KMS-11 (cell line): ENCODE measurements around the gene RABGAP1.

Source experiments
- H2AFZ ChIP-seq: fragments of 200-600 bp; sonication (generic); 2 replicates; pipeline ENCODE4 v1.6.1; 2016; ENCODE audit warnings: antibody characterized with exemption, mixed run types, low read depth
- H3K27ac ChIP-seq: fragments of 200-600 bp; sonication (generic); 2 replicates; pipeline ENCODE4 v1.6.1; 2016; ENCODE audit warnings: mild to moderate bottlenecking, mixed run types
- H3K27me3 ChIP-seq: fragments of 200-600 bp; sonication (generic); 2 replicates; pipeline ENCODE4 v1.6.1; 2017; ENCODE audit warnings: mild to moderate bottlenecking, low read depth, mixed run types, moderate library complexity; ENCODE audit not compliant: insufficient read depth
- H3K36me3 ChIP-seq: fragments of 200-600 bp; sonication (generic); 2 replicates; pipeline ENCODE4 v1.6.1; 2017; ENCODE audit warnings: mild to moderate bottlenecking, mixed run types; ENCODE audit not compliant: insufficient read depth
- H3K4me1 ChIP-seq: fragments of 200-600 bp; sonication (generic); 2 replicates; pipeline ENCODE4 v1.6.1; 2016; ENCODE audit warnings: mild to moderate bottlenecking, low read depth, mixed run types; ENCODE audit not compliant: poor library complexity, severe bottlenecking
- H3K4me2 ChIP-seq: fragments of 200-600 bp; sonication (generic); 2 replicates; pipeline ENCODE4 v1.7.0; 2016; ENCODE audit warnings: mild to moderate bottlenecking, mixed run types
- H3K4me3 ChIP-seq: fragments of 200-600 bp; sonication (generic); IDR thresholded peaks from 2 replicates; pipeline ENCODE4 v1.6.1; 2017; ENCODE audit warnings: low read depth, low read length, mixed read lengths; ENCODE audit not compliant: insufficient read depth
- H3K79me2 ChIP-seq: fragments of 200-600 bp; sonication (generic); 2 replicates; pipeline ENCODE4 v1.6.1; 2016; ENCODE audit warnings: low read depth, mixed run types; ENCODE audit not compliant: insufficient read depth
- H3K9ac ChIP-seq: fragments of 200-600 bp; sonication (generic); 2 replicates; pipeline ENCODE4 v1.6.1; 2016; ENCODE audit warnings: mild to moderate bottlenecking, mixed run types
- H4K20me1 ChIP-seq: fragments of 200-600 bp; sonication (generic); 2 replicates; pipeline ENCODE4 v1.6.1; 2016; ENCODE audit warnings: mild to moderate bottlenecking, mixed run types; ENCODE audit not compliant: insufficient read depth
- CTCF ChIP-seq: fragments of 200-600 bp; sonication (generic); conservative IDR thresholded peaks from 2 replicates; pipeline ENCODE4 v1.6.1; 2017; ENCODE audit warnings: low read depth, mild to moderate bottlenecking, antibody characterized with exemption, low read length, moderate library complexity, mixed read lengths

The RABGAP1 gene

GRCh38 chr9:123080444-123080843 is 139.6 kb downstream of the RABGAP1 start:
- H3K27ac ChIP-seq: no peak overlapping the region

GRCh38 chr9:123081824-123082223 is 141.0 kb downstream of the RABGAP1 start:
- Histone ChIP-seq H2AFZ (no peak overlapping the region), H3K36me3 (no peaks in the 10 kb centered on the region), H4K20me1 (no peaks in the 10 kb centered on the region), H3K9ac (no peak overlapping the region), H3K4me1 (peaks cover 23% of the 10 kb centered on the region), H3K79me2 (no peaks in the 10 kb centered on the region), H3K4me3 (no peak overlapping the region), H3K4me2 (no peak overlapping the region), H3K27ac (no peak overlapping the region), H3K27me3 (no peaks in the 10 kb centered on the region)
- peak; percentile 78 for TF ChIP-seq CTCF

More at GRCh38 chr9:123080444-123080843, 139.6 kb downstream of the RABGAP1 start:
- no peak overlapping the region for H3K4me3 ChIP-seq
- H3K4me2 ChIP-seq: no peak overlapping the region
- peaks cover 9% of the 10 kb centered on the region for H3K4me1 ChIP-seq
- H2AFZ ChIP-seq: no peak overlapping the region
- no peaks in the 10 kb centered on the region for H4K20me1 ChIP-seq
- no peak overlapping the region for H3K9ac ChIP-seq
- no peaks in the 10 kb centered on the region for H3K27me3 ChIP-seq
- H3K36me3 ChIP-seq: no peaks in the 10 kb centered on the region
- TF ChIP-seq CTCF: no peak
- no peaks in the 10 kb centered on the region for H3K79me2 ChIP-seq

- H3K36me3 ChIP-seq: no peaks in the 10 kb centered on the region
- H4K20me1 ChIP-seq: no peaks in the 10 kb centered on the region
- no peak overlapping the region for H3K9ac ChIP-seq
- H2AFZ ChIP-seq: no peak overlapping the region
- TF ChIP-seq CTCF: no peak
- no peak overlapping the region for H3K4me3 ChIP-seq
- no peaks in the 10 kb centered on the region for H3K79me2 ChIP-seq
- peaks cover 41% of the 10 kb centered on the region for H3K4me1 ChIP-seq
- no peak overlapping the region for H3K27ac ChIP-seq
- H3K4me2 ChIP-seq: no peak overlapping the region
- no peaks in the 10 kb centered on the region for H3K27me3 ChIP-seq
These were observed 142.9 kb downstream of the RABGAP1 start for GRCh38 chr9:123083680-123084079.

- no peak for TF ChIP-seq CTCF
- Histone ChIP-seq H4K20me1 (no peaks in the 10 kb centered on the region), H2AFZ (no peak overlapping the region), H3K4me3 (no peak overlapping the region), H3K27ac (no peak overlapping the region), H3K4me2 (no peak overlapping the region), H3K79me2 (no peaks in the 10 kb centered on the region), H3K9ac (no peak overlapping the region), H3K27me3 (no peaks in the 10 kb centered on the region), H3K4me1 (peaks cover 47% of the 10 kb centered on the region), H3K36me3 (no peaks in the 10 kb centered on the region)
These were observed 143.4 kb downstream of the RABGAP1 start for GRCh38 chr9:123084256-123084655.
